ENCODE measurements around the gene PELI2. TPM values are rescaled to one million over a fixed set of nuclear protein-coding genes. Genes with fewer than 3 reads are reported as not detected.

The PELI2 gene
- total RNA-seq, 1 donor from 2014 or later = 2.3 TPM

DNA sequence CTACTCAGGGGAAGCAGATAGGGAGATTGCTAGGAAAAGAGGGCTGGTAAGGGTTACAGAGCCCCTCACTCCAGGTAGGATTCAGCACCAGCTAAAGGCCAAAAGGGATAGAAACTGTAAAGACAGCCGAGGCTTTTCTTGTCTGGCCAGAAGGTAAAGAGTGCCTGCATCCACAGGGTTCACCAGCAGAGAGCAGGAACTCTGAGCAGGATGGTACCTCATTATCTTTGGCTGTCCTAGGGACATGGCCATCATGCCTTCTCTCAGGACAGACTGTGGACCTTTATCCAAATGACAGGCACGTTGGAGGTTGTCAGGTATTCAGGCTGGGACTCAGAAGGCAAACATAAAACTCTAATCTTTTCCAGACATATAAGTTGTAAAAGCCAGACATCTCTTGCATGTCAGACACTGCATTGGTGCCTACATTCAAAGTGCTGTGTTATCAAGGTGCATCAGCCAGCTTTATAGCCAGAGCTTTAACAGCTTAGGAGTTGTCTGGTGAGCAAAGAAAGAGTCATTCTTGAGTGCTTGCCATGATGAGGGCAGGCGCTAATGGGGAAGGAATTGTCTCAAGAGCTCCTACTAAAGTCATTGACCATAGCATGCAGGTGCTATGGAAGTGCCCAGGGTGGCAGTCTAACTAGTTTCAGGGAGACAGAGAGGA, 89.5 kb downstream of the PELI2 start:
- no peaks in the 10 kb centered on the region for H3K4me1 Mint-ChIP-seq (ENCODE audit: low read depth)
- no peak overlapping the region for H3K4me3 Mint-ChIP-seq (ENCODE audit: low read depth)
- no peak for DNase-seq (ENCODE audit: low spot score)

DNA sequence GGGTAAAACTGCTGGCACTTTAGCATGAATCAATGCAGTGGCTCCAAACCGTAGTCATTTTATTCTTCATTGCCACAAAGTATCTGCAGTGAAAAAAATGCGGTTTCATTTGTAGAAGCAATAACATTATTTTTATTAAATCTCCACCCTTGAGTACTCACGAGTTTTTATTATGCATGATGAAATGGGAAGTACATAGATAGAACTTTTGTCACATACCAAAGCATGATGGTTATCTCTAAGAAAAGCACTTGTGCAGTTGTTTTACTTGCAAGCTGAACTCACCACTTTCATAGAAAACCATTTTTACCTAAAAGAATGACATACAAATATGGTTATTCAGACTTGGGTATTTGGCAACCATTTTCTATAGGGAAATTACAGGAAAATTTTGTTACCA, 90.3 kb downstream of the PELI2 start:
- Mint-ChIP-seq H3K27me3 (ENCODE audit: low read depth) (peaks cover 2% of the 10 kb centered on the region), H3K9me3 (no peaks in the 10 kb centered on the region), H3K4me1 (ENCODE audit: low read depth) (no peaks in the 10 kb centered on the region), H3K36me3 (ENCODE audit: low read depth) (no peaks in the 10 kb centered on the region), H3K4me3 (ENCODE audit: low read depth) (no peak overlapping the region), H3K27ac (no peak overlapping the region)
- intact Hi-C loops (cut with micrococcal nuclease) = no loop called here
- DNase-seq (ENCODE audit: low spot score) = no peak

More for the DNA sequence above, 89.5 kb downstream of the PELI2 start:
- H3K27me3 Mint-ChIP-seq (ENCODE audit: low read depth) = peaks cover 2% of the 10 kb centered on the region
- no peak overlapping the region for H3K27ac Mint-ChIP-seq
- no peaks in the 10 kb centered on the region for H3K9me3 Mint-ChIP-seq
- intact Hi-C loops (cut with micrococcal nuclease) = no loop called here
- H3K36me3 Mint-ChIP-seq (ENCODE audit: low read depth) = no peaks in the 10 kb centered on the region

DNA sequence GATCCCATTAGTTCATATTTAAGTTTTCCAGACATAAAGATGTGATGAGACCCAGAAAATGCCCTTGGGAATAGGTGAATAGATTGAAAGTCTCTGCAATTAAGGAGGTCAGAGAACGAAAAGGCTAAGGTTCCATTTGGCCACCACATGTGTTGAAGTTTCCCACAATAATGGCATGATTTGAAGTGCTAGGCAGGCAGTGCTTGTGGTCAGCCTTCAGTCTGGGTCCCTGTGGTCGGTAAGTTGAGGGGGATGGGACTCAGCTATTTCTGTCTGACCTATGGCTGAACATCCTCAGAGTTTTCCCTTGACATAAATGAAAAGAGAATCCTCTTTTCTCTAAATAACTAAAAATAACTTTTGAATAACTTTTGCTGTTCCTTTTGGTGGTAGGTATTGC, 92.4 kb downstream of the PELI2 start:
- H3K36me3 Mint-ChIP-seq (ENCODE audit: low read depth) = no peaks in the 10 kb centered on the region
- no peaks in the 10 kb centered on the region for H3K4me1 Mint-ChIP-seq (ENCODE audit: low read depth)
- H3K9me3 Mint-ChIP-seq = no peaks in the 10 kb centered on the region
- H3K27ac Mint-ChIP-seq = no peak overlapping the region
- H3K27me3 Mint-ChIP-seq (ENCODE audit: low read depth) = peaks cover 2% of the 10 kb centered on the region
- H3K4me3 Mint-ChIP-seq (ENCODE audit: low read depth) = no peak overlapping the region
- intact Hi-C loops (cut with micrococcal nuclease) = no loop called here
- DNase-seq (ENCODE audit: low spot score) = no peak

DNA sequence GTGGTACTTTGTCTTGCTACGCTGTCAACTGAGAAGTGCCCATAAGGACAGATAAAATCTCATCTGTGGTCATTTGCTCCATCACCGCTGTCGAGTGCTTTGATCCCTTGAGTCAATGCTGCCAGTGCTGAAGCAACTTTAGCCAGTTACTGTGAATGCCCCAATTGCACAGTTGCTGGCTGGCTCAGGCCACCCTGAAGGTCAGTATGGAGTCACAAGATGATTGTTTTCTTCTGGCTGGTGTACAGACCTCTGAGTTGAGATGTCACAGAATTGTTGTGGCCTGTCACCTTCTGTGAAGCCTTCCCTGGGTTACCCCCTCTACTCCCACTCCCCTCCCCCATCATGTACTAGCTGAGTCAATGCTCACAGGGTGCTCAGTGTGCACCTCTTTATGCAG, 92.9 kb downstream of the PELI2 start:
- no peaks in the 10 kb centered on the region for H3K4me1 Mint-ChIP-seq (ENCODE audit: low read depth)
- intact Hi-C loops (cut with micrococcal nuclease) = no loop called here
- H3K27me3 Mint-ChIP-seq (ENCODE audit: low read depth) = peaks cover 2% of the 10 kb centered on the region
- no peaks in the 10 kb centered on the region for H3K36me3 Mint-ChIP-seq (ENCODE audit: low read depth)
- no peaks in the 10 kb centered on the region for H3K9me3 Mint-ChIP-seq
- H3K27ac Mint-ChIP-seq = no peak overlapping the region
- no peak for DNase-seq (ENCODE audit: low spot score)
- H3K4me3 Mint-ChIP-seq (ENCODE audit: low read depth) = no peak overlapping the region

DNA sequence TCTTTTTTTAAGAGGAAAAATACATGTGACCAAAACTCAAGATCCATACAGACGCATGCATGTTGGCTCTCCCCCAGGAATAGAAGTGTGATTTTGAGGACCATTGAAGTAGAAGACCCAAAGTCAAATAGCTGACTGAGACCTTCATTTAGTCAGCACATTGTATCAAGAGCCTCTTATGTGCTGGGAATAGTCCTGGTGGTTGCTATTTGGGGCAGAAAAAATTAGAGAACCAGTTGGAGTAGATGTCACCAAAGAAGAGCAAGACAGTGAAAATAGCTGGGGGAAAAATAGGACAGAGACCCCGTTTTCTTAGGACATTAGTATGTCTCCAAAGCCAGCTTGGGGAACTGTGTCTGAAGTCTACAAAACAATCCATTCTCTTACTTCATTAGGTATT, 93.6 kb downstream of the PELI2 start:
- Mint-ChIP-seq H3K4me1 (ENCODE audit: low read depth) (no peaks in the 10 kb centered on the region), H3K27ac (no peak overlapping the region), H3K4me3 (ENCODE audit: low read depth) (no peak overlapping the region), H3K27me3 (ENCODE audit: low read depth) (peaks cover 2% of the 10 kb centered on the region), H3K9me3 (no peaks in the 10 kb centered on the region), H3K36me3 (ENCODE audit: low read depth) (no peaks in the 10 kb centered on the region)
- DNase-seq (ENCODE audit: low spot score) = no peak
- intact Hi-C loops (cut with micrococcal nuclease) = no loop called here

DNA sequence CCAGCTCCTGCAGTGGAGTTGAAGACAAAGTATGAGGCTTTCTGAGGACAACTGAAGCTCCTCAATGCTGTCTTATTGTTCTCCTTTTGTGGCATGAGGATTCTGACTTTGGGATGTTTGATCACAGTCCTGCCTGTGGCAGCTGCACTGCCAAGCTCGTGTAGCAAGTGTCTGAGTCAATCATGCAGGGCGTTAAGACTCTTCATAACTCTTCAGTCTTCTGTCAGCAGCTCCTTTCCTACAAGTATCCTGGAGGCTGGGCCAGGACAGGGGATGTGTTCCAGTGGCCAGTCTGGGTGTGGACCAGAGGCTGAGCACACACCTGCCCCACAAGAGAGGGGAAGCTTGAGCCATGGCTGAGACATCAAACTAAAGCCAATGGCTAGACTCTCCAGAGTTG, 94.3 kb downstream of the PELI2 start:
- no peak for DNase-seq (ENCODE audit: low spot score)
- Mint-ChIP-seq H3K9me3 (no peaks in the 10 kb centered on the region), H3K4me3 (ENCODE audit: low read depth) (no peak overlapping the region), H3K27me3 (ENCODE audit: low read depth) (peaks cover 2% of the 10 kb centered on the region), H3K27ac (no peak overlapping the region), H3K36me3 (ENCODE audit: low read depth) (no peaks in the 10 kb centered on the region), H3K4me1 (ENCODE audit: low read depth) (no peaks in the 10 kb centered on the region)
- intact Hi-C loops (cut with micrococcal nuclease) = no loop called here

DNA sequence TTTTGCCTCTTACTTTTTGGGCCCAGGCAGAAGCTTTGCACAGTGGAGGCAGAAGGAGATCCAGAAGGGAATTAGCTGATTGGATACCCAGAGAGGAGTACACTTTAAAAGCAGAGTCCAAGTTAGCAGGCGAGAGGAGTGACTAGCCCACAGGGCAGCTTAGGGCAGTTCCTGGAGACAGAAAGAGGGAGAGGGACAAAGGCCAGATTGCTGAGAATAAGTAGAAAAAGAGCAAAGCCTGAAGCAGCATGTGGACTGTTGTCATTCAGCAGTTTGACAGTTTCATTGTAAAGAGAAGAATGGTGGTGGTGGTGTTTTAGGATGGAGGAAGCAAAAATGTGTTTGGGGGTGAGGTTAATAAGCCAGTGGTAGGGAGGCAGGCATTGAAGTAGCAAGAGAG, 95.1 kb downstream of the PELI2 start:
- intact Hi-C loops (cut with micrococcal nuclease) = no loop called here
- H3K4me3 Mint-ChIP-seq (ENCODE audit: low read depth) = no peak overlapping the region
- H3K4me1 Mint-ChIP-seq (ENCODE audit: low read depth) = no peaks in the 10 kb centered on the region
- H3K27ac Mint-ChIP-seq = no peak overlapping the region
- H3K9me3 Mint-ChIP-seq = no peaks in the 10 kb centered on the region
- no peak for DNase-seq (ENCODE audit: low spot score)
- H3K36me3 Mint-ChIP-seq (ENCODE audit: low read depth) = no peaks in the 10 kb centered on the region
- H3K27me3 Mint-ChIP-seq (ENCODE audit: low read depth) = no peaks in the 10 kb centered on the region

DNA sequence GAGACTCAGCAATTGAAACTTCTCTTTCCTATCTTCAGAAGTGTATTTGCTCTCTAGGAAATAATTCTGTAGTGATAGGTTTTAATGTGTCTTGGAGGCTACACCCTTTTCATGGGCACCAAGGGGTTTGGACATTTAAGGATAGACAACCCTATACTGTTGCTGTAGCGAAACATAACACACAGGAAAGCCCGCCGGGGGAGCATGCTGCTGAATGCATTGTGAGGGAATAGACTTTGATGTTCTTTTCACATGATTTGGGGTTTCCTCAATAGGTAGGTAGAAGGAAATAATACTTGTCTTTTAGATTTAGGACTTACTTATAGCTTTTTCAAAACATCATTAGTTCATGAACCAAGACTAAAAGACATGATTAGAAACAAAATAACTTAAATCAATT, 97.0 kb downstream of the PELI2 start:
- Mint-ChIP-seq H3K36me3 (ENCODE audit: low read depth) (no peaks in the 10 kb centered on the region), H3K4me3 (ENCODE audit: low read depth) (no peak overlapping the region), H3K27me3 (ENCODE audit: low read depth) (no peaks in the 10 kb centered on the region), H3K27ac (no peak overlapping the region), H3K4me1 (ENCODE audit: low read depth) (no peaks in the 10 kb centered on the region), H3K9me3 (no peaks in the 10 kb centered on the region)
- intact Hi-C loops (cut with micrococcal nuclease) = no loop called here
- DNase-seq (ENCODE audit: low spot score) = no peak

DNA sequence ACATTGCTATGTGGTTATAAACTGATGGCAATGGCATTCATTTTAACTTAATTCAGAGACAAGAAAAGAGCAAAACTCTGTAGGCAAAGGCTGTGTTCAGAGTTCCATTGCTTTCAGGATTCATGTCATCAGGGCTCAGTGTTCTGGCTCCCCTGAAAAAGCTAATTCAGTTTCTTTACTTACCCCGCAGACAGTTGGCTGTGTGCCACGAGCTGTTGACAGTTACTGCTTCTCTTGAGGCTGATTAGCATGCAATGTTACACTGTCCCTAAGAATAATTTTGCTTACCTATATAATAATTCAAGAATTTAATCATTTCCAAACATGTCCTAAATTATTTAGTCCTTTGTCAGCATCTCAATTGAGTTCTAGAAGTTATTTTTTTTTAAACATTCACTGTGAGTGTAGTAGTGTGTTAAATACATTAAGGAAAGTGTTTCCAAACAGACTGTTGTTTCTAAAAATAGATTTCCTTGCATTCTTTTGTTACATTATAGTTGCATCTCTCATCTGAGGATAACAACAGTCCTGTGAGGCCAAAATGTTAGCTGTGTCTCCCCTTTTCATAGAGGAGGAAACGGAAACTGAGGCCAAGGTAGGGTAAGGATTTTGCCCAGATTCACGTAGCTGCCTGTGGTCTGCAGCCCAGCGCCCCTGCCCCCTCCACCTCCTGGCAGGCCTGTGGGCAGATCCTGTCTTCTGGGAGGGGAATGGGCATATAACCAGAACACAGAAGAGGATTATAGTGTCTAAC, 98.6 kb downstream of the PELI2 start:
- no peak overlapping the region for H3K27ac Mint-ChIP-seq
- no peaks in the 10 kb centered on the region for H3K27me3 Mint-ChIP-seq (ENCODE audit: low read depth)
- H3K9me3 Mint-ChIP-seq = no peaks in the 10 kb centered on the region
- H3K4me1 Mint-ChIP-seq (ENCODE audit: low read depth) = no peaks in the 10 kb centered on the region
- intact Hi-C loops (cut with micrococcal nuclease) = no loop called here
- no peak overlapping the region for H3K4me3 Mint-ChIP-seq (ENCODE audit: low read depth)
- H3K36me3 Mint-ChIP-seq (ENCODE audit: low read depth) = no peaks in the 10 kb centered on the region
- no peak for DNase-seq (ENCODE audit: low spot score)

DNA sequence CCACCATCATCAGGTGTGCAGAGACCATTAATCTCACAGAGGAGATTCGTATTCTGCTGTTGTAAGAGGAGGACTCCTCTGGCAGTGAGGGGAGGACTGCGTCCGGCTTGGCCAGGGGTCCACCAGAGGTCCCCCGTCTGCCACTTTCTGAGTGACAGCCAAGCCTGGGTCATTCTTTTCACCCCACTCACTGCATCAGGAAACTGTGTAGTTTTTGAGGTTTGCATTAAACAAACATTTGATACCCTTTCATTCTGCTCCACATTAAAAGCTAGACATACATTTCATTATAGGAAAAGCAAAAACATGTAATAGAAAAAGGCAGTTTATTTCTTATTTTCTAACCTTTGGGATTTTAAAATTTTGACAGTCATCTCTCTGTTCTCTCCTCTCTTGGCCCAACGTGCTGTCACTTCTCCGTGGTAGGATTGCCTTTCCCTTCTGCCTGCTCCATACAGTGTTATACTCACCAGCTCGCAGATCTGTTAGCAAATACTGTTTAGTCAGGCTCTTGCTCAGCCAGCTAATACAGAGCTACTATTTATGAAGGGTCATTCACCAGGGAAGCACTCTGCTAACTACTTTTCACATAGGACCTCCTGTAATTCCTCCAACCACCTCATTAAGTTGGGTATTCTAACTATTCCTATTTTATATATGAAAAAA, 99.3 kb downstream of the PELI2 start:
- Mint-ChIP-seq H3K9me3 (no peaks in the 10 kb centered on the region), H3K4me1 (ENCODE audit: low read depth) (no peaks in the 10 kb centered on the region), H3K4me3 (ENCODE audit: low read depth) (no peak overlapping the region), H3K36me3 (ENCODE audit: low read depth) (no peaks in the 10 kb centered on the region), H3K27me3 (ENCODE audit: low read depth) (no peaks in the 10 kb centered on the region), H3K27ac (no peak overlapping the region)
- intact Hi-C loops (cut with micrococcal nuclease) = no loop called here
- DNase-seq (ENCODE audit: low spot score) = no peak

DNA sequence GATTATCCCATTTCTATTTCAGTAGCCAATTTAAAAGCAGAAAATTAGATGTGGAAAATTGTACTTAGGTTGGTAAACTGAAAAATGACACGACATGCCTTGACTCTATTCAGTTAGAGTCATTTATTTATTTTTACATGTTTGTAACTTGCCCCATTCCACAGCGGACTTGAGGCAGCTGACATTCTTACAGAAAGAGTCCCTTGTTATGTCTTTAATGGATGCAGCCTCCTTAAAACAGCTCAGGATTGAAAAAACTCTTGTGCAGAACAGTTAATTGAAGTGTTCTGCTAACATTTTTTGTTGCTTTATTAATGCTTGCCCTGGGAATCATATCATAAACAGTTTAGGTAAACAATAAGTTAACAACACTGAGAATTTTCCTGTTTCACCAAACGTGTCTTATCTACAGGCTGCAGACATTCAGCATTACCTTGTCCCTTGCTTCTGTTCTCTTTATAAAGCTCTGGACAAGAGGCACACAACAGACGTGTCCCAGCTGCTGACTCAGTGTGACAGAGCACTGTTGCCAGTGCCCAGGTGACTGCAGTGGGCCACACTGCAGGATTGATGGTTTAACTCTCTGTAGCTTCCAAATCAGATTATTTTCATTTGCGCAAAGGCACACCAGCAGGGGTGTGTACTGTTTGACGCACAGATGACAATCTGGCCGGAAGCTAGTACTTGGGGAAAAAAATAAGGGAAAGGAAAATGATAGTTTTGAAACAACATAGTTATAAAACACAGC, 101.6 kb downstream of the PELI2 start:
- H3K4me3 Mint-ChIP-seq (ENCODE audit: low read depth) = no peak overlapping the region
- DNase-seq (ENCODE audit: low spot score) = no peak
- H3K9me3 Mint-ChIP-seq = no peaks in the 10 kb centered on the region
- no peaks in the 10 kb centered on the region for H3K27me3 Mint-ChIP-seq (ENCODE audit: low read depth)
- no peaks in the 10 kb centered on the region for H3K4me1 Mint-ChIP-seq (ENCODE audit: low read depth)
- no peaks in the 10 kb centered on the region for H3K36me3 Mint-ChIP-seq (ENCODE audit: low read depth)
- intact Hi-C loops (cut with micrococcal nuclease) = no loop called here
- no peak overlapping the region for H3K27ac Mint-ChIP-seq

DNA sequence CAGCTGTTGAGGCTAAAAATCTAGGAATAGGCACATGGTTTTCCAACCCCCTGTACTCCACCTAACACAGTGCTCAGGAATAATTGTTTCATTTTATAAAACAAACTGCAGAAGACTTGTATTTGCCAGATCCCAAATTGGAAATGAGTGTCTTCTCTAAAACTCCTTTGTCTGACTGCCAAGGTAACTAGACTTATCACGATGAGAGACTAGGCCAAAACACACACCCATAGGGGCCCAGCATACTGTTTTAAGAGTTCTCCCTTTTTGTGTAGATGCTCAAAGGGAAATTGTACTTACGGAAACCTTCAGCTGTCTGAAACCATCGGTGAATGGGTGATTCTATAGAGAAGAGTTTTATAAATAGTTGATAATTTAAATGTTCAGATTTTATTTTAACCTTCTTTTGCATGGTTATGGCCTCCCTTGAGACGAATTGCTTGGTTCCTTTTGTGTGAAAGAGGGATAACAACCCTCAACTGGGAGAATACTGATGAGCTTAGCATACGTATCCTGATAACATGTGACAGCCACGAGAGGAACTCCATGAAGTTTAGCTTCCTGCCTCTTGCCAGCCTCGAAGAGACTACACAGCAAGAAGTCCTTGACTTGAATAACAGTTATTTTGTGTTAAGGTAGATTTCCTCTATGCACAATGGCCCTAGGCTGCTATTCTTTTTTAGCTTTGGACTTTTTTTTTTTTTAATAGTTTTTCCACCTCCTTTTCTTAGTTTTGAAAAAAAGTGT, 103.3 kb downstream of the PELI2 start:
- Mint-ChIP-seq H3K4me1 (ENCODE audit: low read depth) (no peaks in the 10 kb centered on the region), H3K36me3 (ENCODE audit: low read depth) (no peaks in the 10 kb centered on the region)

More for the DNA sequence above, 103.3 kb downstream of the PELI2 start:
- no peaks in the 10 kb centered on the region for H3K9me3 Mint-ChIP-seq
- no peak for DNase-seq (ENCODE audit: low spot score)
- no peak overlapping the region for H3K27ac Mint-ChIP-seq
- intact Hi-C loops (cut with micrococcal nuclease) = no loop called here
- H3K27me3 Mint-ChIP-seq (ENCODE audit: low read depth) = no peaks in the 10 kb centered on the region
- no peak overlapping the region for H3K4me3 Mint-ChIP-seq (ENCODE audit: low read depth)
